Islet precursor cell (in vitro differentiated cells): ENCODE results near the gene KLHL12.
A peak's percentile ranks its signal among the peaks of the same experiment; 100 is the strongest.

Source experiments
- DNase-seq: peaks from one replicate; pipeline ENCODE4 v3.0.0-alpha.2; 2018

KLHL12 gene

DNA sequence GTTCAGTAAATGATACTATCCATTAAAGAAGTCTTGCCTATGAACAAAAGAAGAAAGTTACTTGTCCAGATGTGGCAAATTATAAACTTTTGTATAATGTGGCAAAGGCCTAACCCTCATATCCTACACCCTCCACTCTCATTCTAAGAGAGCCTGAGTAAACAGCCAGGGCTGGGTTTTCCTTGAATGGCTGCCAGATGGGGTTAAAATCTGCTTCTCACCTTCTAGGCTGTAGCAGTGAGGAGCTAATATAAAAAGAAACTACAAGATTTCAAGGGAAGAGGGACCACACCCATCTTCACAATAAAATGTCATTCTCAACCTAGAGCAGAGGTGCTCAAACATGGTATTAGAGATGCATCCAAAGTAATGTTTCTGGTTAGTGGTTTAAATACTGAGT is 47.0 kb downstream of the KLHL12 start:
- DNase-seq: no peak

- no peak for DNase-seq
These were observed 47.9 kb downstream of the KLHL12 start for GRCh38 chr1:202879128-202879527.

GRCh38 chr1:202873026-202873425 is 54.0 kb downstream of the KLHL12 start:
- DNase-seq: no peak

DNA sequence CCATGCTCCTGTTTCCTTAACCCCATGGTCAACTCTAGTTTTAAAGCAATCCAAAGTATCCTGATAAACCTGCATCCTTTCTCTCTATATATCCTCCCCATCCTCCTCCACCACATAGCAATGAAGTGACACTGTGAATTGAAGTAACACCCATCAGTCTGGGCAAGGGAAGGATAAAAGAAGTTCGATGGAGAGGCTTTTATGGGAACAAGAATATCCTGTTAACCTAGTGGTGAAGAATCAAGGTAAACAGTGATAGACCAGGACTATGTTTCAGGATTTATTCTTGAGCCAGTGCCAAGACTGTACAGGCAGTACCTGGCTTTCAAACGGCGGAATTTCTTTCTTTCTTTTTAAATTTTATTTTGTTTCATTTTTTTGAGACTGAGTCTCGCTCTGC is 55.7 kb downstream of the KLHL12 start:
- DNase-seq: no peak

DNA sequence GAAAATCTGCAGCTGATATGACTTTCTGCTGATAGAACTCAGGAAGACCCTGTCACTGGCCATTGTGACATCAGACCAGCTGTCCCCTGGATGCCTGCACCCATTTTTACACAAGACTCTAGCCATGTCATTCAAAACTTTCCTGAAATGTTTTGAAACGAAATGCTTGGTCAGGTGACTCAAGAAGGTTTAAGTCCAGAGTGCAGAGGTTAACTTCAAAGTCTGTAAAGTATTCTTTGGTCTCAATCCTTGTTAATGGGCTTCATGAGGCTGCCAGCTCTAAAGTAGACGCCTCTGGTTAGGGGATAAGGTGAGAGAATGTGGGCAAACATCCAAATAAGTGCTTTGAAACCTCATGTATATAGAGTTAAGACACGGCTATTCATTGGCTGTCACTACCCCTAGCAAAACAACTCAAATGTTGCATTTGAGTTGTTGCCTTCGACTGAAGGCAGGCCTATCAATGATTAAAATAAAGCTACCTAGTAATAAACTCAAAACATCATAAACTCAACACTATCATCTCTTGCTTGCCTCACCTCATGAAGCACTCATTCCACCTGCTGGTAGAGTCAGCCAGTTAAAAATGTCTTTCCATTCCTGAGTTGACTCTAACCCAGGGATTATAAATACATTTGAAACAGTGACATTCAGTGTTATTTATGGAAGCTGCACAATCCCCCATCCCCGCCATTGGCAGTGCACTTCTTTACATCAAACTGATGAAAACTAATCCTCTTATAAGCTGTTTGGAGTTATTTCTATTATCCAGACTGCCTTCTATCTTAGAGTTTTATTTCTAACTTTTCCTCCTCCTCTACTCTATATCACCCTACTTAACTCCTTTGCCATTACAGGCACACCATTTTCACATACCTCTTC is 64.1 kb downstream of the KLHL12 start:
- DNase-seq: no peak

GRCh38 chr1:202861420-202862132 is 65.5 kb downstream of the KLHL12 start:
- DNase-seq: peak; percentile 99

- peak; percentile 97 for DNase-seq
These were observed 66.2 kb downstream of the KLHL12 start for GRCh38 chr1:202860744-202861419.

GRCh38 chr1:202858789-202859414 is 68.1 kb downstream of the KLHL12 start:
- DNase-seq: no peak

- no peak for DNase-seq
These were observed 68.7 kb downstream of the KLHL12 start for GRCh38 chr1:202858331-202858730.

DNA sequence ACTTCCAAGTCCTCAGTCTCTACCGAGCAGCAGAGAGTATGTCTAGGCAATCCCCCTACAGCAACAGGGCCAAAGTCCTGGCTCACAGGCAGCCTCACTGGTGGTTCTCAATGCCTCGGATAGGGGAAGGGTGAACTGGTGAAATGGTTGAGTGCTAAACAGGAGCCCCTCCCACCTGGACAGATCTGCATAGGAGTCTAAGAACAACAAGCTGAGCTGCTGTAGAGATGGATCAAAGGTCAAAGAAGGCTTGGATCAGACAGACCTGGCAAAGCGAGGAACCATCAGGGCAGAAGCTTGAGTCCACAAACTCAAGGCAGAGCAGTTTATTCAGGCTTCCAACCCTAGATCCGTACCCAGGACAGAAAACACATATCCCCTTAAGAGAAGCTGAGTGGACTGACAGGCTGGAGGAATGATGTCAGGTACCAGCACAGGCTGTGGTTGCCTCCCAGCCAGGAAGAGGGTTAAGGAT is 69.9 kb downstream of the KLHL12 start:
- no peak for DNase-seq

DNA sequence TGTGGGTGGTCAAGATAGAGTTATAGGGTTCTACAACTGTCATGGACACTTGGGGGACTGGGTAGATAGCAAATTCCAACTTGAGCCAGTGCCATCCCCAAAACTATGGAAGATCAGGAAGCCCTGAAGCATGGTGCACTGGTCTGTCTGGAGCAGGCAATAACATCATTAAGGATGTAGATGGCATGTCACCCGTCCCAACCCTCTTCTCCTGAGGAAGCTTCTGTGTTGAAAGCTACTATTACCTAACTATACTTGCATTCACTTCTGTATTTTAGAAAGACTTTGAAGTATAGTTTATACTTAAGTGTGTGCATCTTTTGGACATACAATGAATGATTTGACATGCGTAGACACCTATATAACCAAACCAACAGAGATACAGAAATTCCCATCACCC is 71.0 kb downstream of the KLHL12 start:
- DNase-seq: no peak

- no peak for DNase-seq
These were observed 72.2 kb downstream of the KLHL12 start for GRCh38 chr1:202854787-202855186.

- DNase-seq: peak; percentile 90
These were observed 74.7 kb downstream of the KLHL12 start for GRCh38 chr1:202852163-202852904.

- DNase-seq: no peak
These were observed 76.3 kb downstream of the KLHL12 start for GRCh38 chr1:202850593-202851362.

GRCh38 chr1:202848191-202848542 is 78.9 kb downstream of the KLHL12 start:
- no peak for DNase-seq

GRCh38 chr1:202844935-202845334 is 82.1 kb downstream of the KLHL12 start:
- DNase-seq: no peak

DNA sequence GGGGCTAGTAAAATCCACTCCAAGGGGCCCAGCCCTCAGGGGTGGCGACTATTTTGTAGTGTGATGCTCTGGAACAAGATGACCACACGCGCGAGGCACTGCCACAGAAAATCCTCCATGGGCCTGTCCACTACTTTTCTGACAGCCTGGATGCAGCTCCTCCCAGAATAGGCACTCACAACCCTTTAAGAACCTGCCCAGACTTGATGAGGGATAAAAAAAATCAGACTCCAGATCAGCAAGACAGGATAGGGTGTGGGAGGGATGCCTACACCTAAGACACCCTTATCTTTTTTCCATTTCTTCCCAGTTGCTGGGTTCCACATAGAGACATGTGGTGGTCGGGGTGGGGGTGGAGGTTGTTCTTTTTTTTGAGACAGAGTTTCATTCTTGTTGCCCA is 82.8 kb downstream of the KLHL12 start:
- no peak for DNase-seq

GRCh38 chr1:202843081-202843480 is 84.0 kb downstream of the KLHL12 start:
- DNase-seq: no peak
